Lower leg skin (tissue), 3 donors: Measurements from ENCODE around the gene LOXHD1.

Experiments
- CTCF ChIP-seq, 3 donors: fragments of 450-650 bp; IDR thresholded peaks; one replicate each; pipeline ENCODE4 v1.5.1; 2016; ENCODE audit warnings: antibody characterized with exemption in 3 of 3, mild to moderate bottlenecking in 3 of 3, moderate library complexity in 2 of 3
- POLR2A ChIP-seq, 2 donors: fragments of 450-650 bp; IDR thresholded peaks; one replicate each; pipeline ENCODE4 v1.6.1; 2016 to 2017; ENCODE audit warnings: antibody characterized with exemption in 2 of 2, mild to moderate bottlenecking in 1 of 2, moderate library complexity in 1 of 2

GRCh38 chr18:46445522-46446313 is 211.3 kb downstream of the LOXHD1 start:
- TF ChIP-seq CTCF (IDR thresholded peaks at IDR 0.05) = no peak
- TF ChIP-seq POLR2A (IDR thresholded peaks at IDR 0.05) = no peak
